HG03558 (cell line): ENCODE measurements around the gene OSGIN1.

Experiments used
- ATAC-seq: cut with Tn5 transposase; IDR thresholded peaks from one replicate; pipeline ENCODE4 v1.9.1; 2021; ENCODE audit warnings: moderate number of reproducible peaks; ENCODE audit not compliant: unreplicated experiment; ENCODE audit errors: extremely low read depth

Gene OSGIN1

GRCh38 chr16:83955218-83956130 lies 2.4 kb downstream of the OSGIN1 start:
- no peak for ATAC-seq

- no peak for ATAC-seq
These were observed 3.6 kb downstream of the OSGIN1 start for GRCh38 chr16:83956336-83957289.

- ATAC-seq = no peak
These were observed 4.3 kb downstream of the OSGIN1 start for GRCh38 chr16:83957296-83957855.

GRCh38 chr16:83958137-83958845 lies 5.3 kb downstream of the OSGIN1 start:
- ATAC-seq = no peak

- ATAC-seq = no peak
These were observed 6.0 kb downstream of the OSGIN1 start for GRCh38 chr16:83958846-83959565.

GRCh38 chr16:83959656-83960434 lies 6.8 kb downstream of the OSGIN1 start:
- no peak for ATAC-seq

- ATAC-seq = no peak
These were observed 7.6 kb downstream of the OSGIN1 start for GRCh38 chr16:83960521-83961249.

- ATAC-seq = no peak
These were observed 8.6 kb downstream of the OSGIN1 start for GRCh38 chr16:83961591-83961990.

- no peak for ATAC-seq
These were observed 10.5 kb downstream of the OSGIN1 start for GRCh38 chr16:83963277-83964119.

- no peak for ATAC-seq
These were observed 11.8 kb downstream of the OSGIN1 start for GRCh38 chr16:83964684-83965443.

GRCh38 chr16:83965444-83966152 lies 12.6 kb downstream of the OSGIN1 start:
- no peak for ATAC-seq

GRCh38 chr16:83966153-83966696 lies 13.2 kb downstream of the OSGIN1 start:
- no peak for ATAC-seq

- ATAC-seq = no peak
These were observed 14.1 kb downstream of the OSGIN1 start for GRCh38 chr16:83967091-83967490.

- no peak for ATAC-seq
These were observed 14.8 kb downstream of the OSGIN1 start, which contains the start of gene NECAB2 for GRCh38 chr16:83967838-83968305. NECAB2 (plus strand) TSS chr16:83968244; CDS start chr16:83968649, 405 bp downstream.

- ATAC-seq = no peak
These were observed 15.3 kb downstream of the OSGIN1 start for GRCh38 chr16:83968306-83968851.
